Cortex of kidney (tissue), 1 donor: Measurements from ENCODE around the gene GRAMD1B.
"Not testable (repeated sequence)": the region's sequence is repeated elsewhere in the genome, so short reads cannot be mapped to it uniquely, and the experiment has no call there.

Experiments used
- DNase-seq: peaks from one replicate; lab custom pipeline; 2025; lab: John Stamatoyannopoulos, UW

Gene GRAMD1B

GRCh38 chr11:123509737-123510578 is 79.9 kb downstream of the GRAMD1B start:
- no peak for DNase-seq

- no peak for DNase-seq
These were observed 80.5 kb downstream of the GRAMD1B start for GRCh38 chr11:123510579-123510905.

- DNase-seq: no peak
These were observed 81.2 kb downstream of the GRAMD1B start for GRCh38 chr11:123511037-123511870.

- not testable (repeated sequence) for DNase-seq
These were observed 83.2 kb downstream of the GRAMD1B start for GRCh38 chr11:123513309-123513708.

GRCh38 chr11:123516238-123516637 is 86.2 kb downstream of the GRAMD1B start:
- DNase-seq: no peak

- DNase-seq: no peak
These were observed 87.7 kb downstream of the GRAMD1B start for GRCh38 chr11:123517559-123518364.

- DNase-seq: no peak
These were observed 88.5 kb downstream of the GRAMD1B start for GRCh38 chr11:123518496-123519054.

- no peak for DNase-seq
These were observed 89.2 kb downstream of the GRAMD1B start for GRCh38 chr11:123519055-123519796.

GRCh38 chr11:123519797-123520193 is 89.7 kb downstream of the GRAMD1B start:
- no peak for DNase-seq

GRCh38 chr11:123520476-123520875 is 90.4 kb downstream of the GRAMD1B start:
- not testable (repeated sequence) for DNase-seq

GRCh38 chr11:123521001-123521400 is 90.9 kb downstream of the GRAMD1B start:
- no peak for DNase-seq

- no peak for DNase-seq
These were observed 91.9 kb downstream of the GRAMD1B start for GRCh38 chr11:123521930-123522329.

- no peak for DNase-seq
These were observed 93.5 kb downstream of the GRAMD1B start for GRCh38 chr11:123523539-123523938.

GRCh38 chr11:123525097-123525496 is 95.0 kb downstream of the GRAMD1B start:
- no peak for DNase-seq

GRCh38 chr11:123525511-123525918 is 95.4 kb downstream of the GRAMD1B start:
- no peak for DNase-seq

- no peak for DNase-seq
These were observed 96.1 kb downstream of the GRAMD1B start for GRCh38 chr11:123526027-123526805.

GRCh38 chr11:123526918-123527317 is 96.8 kb downstream of the GRAMD1B start:
- no peak for DNase-seq

GRCh38 chr11:123527526-123527925 is 97.5 kb downstream of the GRAMD1B start:
- no peak for DNase-seq

GRCh38 chr11:123527947-123528346 is 97.9 kb downstream of the GRAMD1B start:
- DNase-seq: no peak

GRCh38 chr11:123531325-123531724 is 101.3 kb downstream of the GRAMD1B start:
- no peak for DNase-seq
